C4-2B (cell line): Measurements from ENCODE around the gene DRD4.

Source experiments
- ZFX ChIP-seq: fragments of 450-650 bp; IDR thresholded peaks from 2 replicates; pipeline ENCODE4 v1.6.1; 2017
- TF ChIP-seq, protein P1 (sequence below): fragments of 450-650 bp; conservative IDR thresholded peaks from 2 replicates; pipeline ENCODE4 v1.5.1; 2017; ENCODE audit warnings: mild to moderate bottlenecking

GRCh38 chr11:679271-680207, 42.5 kb downstream of the DRD4 start:
- TF ChIP-seq, protein P1, sequence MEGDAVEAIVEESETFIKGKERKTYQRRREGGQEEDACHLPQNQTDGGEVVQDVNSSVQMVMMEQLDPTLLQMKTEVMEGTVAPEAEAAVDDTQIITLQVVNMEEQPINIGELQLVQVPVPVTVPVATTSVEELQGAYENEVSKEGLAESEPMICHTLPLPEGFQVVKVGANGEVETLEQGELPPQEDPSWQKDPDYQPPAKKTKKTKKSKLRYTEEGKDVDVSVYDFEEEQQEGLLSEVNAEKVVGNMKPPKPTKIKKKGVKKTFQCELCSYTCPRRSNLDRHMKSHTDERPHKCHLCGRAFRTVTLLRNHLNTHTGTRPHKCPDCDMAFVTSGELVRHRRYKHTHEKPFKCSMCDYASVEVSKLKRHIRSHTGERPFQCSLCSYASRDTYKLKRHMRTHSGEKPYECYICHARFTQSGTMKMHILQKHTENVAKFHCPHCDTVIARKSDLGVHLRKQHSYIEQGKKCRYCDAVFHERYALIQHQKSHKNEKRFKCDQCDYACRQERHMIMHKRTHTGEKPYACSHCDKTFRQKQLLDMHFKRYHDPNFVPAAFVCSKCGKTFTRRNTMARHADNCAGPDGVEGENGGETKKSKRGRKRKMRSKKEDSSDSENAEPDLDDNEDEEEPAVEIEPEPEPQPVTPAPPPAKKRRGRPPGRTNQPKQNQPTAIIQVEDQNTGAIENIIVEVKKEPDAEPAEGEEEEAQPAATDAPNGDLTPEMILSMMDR: no peak
- TF ChIP-seq ZFX: no peak
